B cell (primary cell): ENCODE results near the gene COPS4. TPM values are rescaled to one million over a fixed set of nuclear protein-coding genes. Genes with fewer than 3 reads are reported as not detected.

Source experiments
- ATAC-seq: fragments of 200-7000 bp; cut with Tn5 transposase; one replicate; pipeline ENCODE4 v1.10.0; 2021; ENCODE audit warnings: low read depth, mild to moderate bottlenecking, moderate number of reproducible peaks, moderate library complexity
- CTCF ChIA-PET: fragments of 350-600 bp; sonication (Branson Sonifier 250); formaldehyde crosslinking; loops from one replicate; lab custom pipeline; 2021; ENCODE audit warnings: antibody characterized with exemption, inconsistent platforms; lab: Charles Lee
- POLR2A ChIA-PET: fragments of 350-600 bp; sonication (Branson Sonifier 250); formaldehyde crosslinking; loops from one replicate; lab custom pipeline; 2021; ENCODE audit warnings: antibody characterized with exemption; lab: Charles Lee
- DNase-seq: peaks from one replicate; pipeline ENCODE4 v3.0.0; 2013
- H2AFZ ChIP-seq: 2 replicates; pipeline ENCODE4 v1.6.1; 2012; ENCODE audit warnings: mild to moderate bottlenecking, low read depth, low read length; ENCODE audit not compliant: insufficient read depth, poor library complexity, severe bottlenecking
- H3K27ac ChIP-seq, 2 donors: 1 replicate in 1 of 2; 2 replicates in 1 of 2; pipeline ENCODE4 v1.5.1; 2012 to 2013; ENCODE audit warnings: low read length in 2 of 2, mild to moderate bottlenecking in 2 of 2, moderate library complexity in 1 of 2
- H3K27me3 ChIP-seq, 4 experiments: fragments of 200-600 bp in 1 of 4; sonication (generic) in 1 of 4; replicated peaks in 1 of 4; 1 replicate in 2 of 4; 2 replicates in 2 of 4; pipeline versions ENCODE4 v1.6.1 to v1.7.0; 2013 to 2016; ENCODE audit warnings: low read length in 3 of 4, mild to moderate bottlenecking in 2 of 4, mixed read lengths in 1 of 4, moderate library complexity in 1 of 4; ENCODE audit not compliant: insufficient read depth in 4 of 4, control insufficient read depth in 3 of 4; ENCODE audit errors: control extremely low read depth in 1 of 4
- H3K36me3 ChIP-seq, 2 experiments: replicated peaks in 1 of 2; 1 replicate in 1 of 2; 2 replicates in 1 of 2; pipeline versions ENCODE4 v1.6.1 to v1.7.1; 2013; ENCODE audit warnings: low read length in 1 of 2; ENCODE audit not compliant: insufficient read depth in 2 of 2, control insufficient read depth in 1 of 2; ENCODE audit errors: control extremely low read depth in 1 of 2, extremely low read depth in 1 of 2
- H3K4me1 ChIP-seq, 2 donors: fragments of 200-600 bp in 1 of 2; sonication (generic) in 1 of 2; 1 replicate in 1 of 2; 2 replicates in 1 of 2; pipeline versions ENCODE4 v1.5.1 to v1.6.1; 2013 to 2017; ENCODE audit warnings: low read length in 2 of 2; ENCODE audit not compliant: control insufficient read depth in 2 of 2, insufficient read depth in 2 of 2
- H3K4me2 ChIP-seq: replicated peaks from 2 replicates; pipeline ENCODE3; 2012; ENCODE audit warnings: mild to moderate bottlenecking, low read depth, low read length; ENCODE audit not compliant: poor library complexity, severe bottlenecking
- H3K4me3 ChIP-seq, 5 experiments: fragments of 200-600 bp in 1 of 5; sonication (generic) in 1 of 5; 1 replicate in 3 of 5; 2 replicates in 2 of 5; pipeline versions ENCODE4 v1.5.1 to v1.7.0; 2011 to 2016; ENCODE audit warnings: low read length in 4 of 5, mild to moderate bottlenecking in 4 of 5, low read depth in 2 of 5, control low read depth in 1 of 5, moderate library complexity in 1 of 5; ENCODE audit not compliant: insufficient read depth in 1 of 5; ENCODE audit errors: control extremely low read depth in 1 of 5, extremely low read depth in 1 of 5
- H3K79me2 ChIP-seq: fragments of 200-600 bp; sonication (generic); one replicate; pipeline ENCODE4 v1.6.0; 2016; ENCODE audit warnings: low read length; ENCODE audit not compliant: control insufficient read depth, insufficient read depth
- H3K9ac ChIP-seq: fragments of 200-600 bp; sonication (generic); 2 replicates; pipeline ENCODE4 v1.6.1; 2017; ENCODE audit warnings: mild to moderate bottlenecking, low read length, moderate library complexity
- H3K9me3 ChIP-seq, 3 donors: one replicate each; pipeline versions ENCODE4 v1.6.1 to v1.7.1; 2013; ENCODE audit warnings: low read length in 2 of 3; ENCODE audit not compliant: control insufficient read depth in 2 of 3, insufficient read depth in 1 of 3; ENCODE audit errors: control extremely low read depth in 1 of 3
- H4K20me1 ChIP-seq: 2 replicates; pipeline ENCODE4 v1.6.0; 2012; ENCODE audit warnings: mild to moderate bottlenecking, low read length; ENCODE audit not compliant: insufficient read depth, control insufficient read depth, poor library complexity, severe bottlenecking
- H3K27ac Mint-ChIP-seq: one replicate; pipeline ENCODE4 v1.8.0; 2021; ENCODE audit warnings: mixed read lengths
- H3K27me3 Mint-ChIP-seq: one replicate; pipeline ENCODE4 v1.8.0; 2021; ENCODE audit warnings: mixed read lengths
- H3K4me1 Mint-ChIP-seq: one replicate; pipeline ENCODE4 v1.8.0; 2021; ENCODE audit warnings: mixed read lengths
- H3K4me3 Mint-ChIP-seq: one replicate; pipeline ENCODE4 v1.8.0; 2021; ENCODE audit warnings: mixed read lengths
- H3K9me3 Mint-ChIP-seq: one replicate; pipeline ENCODE4 v1.8.0; 2022; ENCODE audit warnings: mixed read lengths; ENCODE audit not compliant: insufficient read depth
- EZH2 ChIP-seq: IDR thresholded peaks from 2 replicates; pipeline ENCODE4 v1.6.1; 2012; ENCODE audit warnings: borderline replicate concordance, low read depth, mild to moderate bottlenecking, moderate library complexity, low read length; ENCODE audit not compliant: insufficient read depth, poor library complexity, severe bottlenecking
- WGBS: methylation state at CpG from one replicate; pipeline ENCODE4 v1.1.5; 2013; ENCODE audit warnings: missing lambda C conversion rate; ENCODE audit not compliant: insufficient coverage; 5-methylcytosine and 5-hydroxymethylcytosine counted together
- intact Hi-C: fragments of 100-400 bp; cut with micrococcal nuclease; formaldehyde crosslinking; loops from one replicate; pipeline ENCODE4 v1.10.0; 2022
- polyA plus RNA-seq: library from polyadenylated mRNA; depleted of rRNA; stranded (reverse); fragments of >200 nt; gene quantifications from 2 replicates; pipeline ENCODE4 v1.2.3, GENCODE V29; 2012
- total RNA-seq, 2 donors: library from RNA; stranded (reverse); fragments of 120-200 nt in 1 of 2; gene quantifications; 1 replicate in 1 of 2; 2 replicates in 1 of 2; pipeline versions ENCODE4 v1.2.3 to v1.2.4, GENCODE V29; 2013 to 2022
- TF ChIP-seq, protein P1 (sequence below): fragments of 200-600 bp; IDR thresholded peaks from one replicate; pipeline ENCODE4 v1.8.0; 2022; ENCODE audit warnings: antibody characterized with exemption, mild to moderate bottlenecking

The COPS4 gene
- total and polyA plus RNA-seq, 2 donors (not counting 1 experiment from before 2014, with no cell fraction given): 12.0 to 24.5 TPM

- H3K9me3 Mint-ChIP-seq: peaks cover 5% of the 10 kb centered on the region
- no peaks in the 10 kb centered on the region for H3K9me3 ChIP-seq
- no peak overlapping the region for H3K4me3 Mint-ChIP-seq
- TF ChIP-seq, protein P1, sequence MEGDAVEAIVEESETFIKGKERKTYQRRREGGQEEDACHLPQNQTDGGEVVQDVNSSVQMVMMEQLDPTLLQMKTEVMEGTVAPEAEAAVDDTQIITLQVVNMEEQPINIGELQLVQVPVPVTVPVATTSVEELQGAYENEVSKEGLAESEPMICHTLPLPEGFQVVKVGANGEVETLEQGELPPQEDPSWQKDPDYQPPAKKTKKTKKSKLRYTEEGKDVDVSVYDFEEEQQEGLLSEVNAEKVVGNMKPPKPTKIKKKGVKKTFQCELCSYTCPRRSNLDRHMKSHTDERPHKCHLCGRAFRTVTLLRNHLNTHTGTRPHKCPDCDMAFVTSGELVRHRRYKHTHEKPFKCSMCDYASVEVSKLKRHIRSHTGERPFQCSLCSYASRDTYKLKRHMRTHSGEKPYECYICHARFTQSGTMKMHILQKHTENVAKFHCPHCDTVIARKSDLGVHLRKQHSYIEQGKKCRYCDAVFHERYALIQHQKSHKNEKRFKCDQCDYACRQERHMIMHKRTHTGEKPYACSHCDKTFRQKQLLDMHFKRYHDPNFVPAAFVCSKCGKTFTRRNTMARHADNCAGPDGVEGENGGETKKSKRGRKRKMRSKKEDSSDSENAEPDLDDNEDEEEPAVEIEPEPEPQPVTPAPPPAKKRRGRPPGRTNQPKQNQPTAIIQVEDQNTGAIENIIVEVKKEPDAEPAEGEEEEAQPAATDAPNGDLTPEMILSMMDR: no peak
- TF ChIP-seq EZH2: no peak
- no peaks in the 10 kb centered on the region for H3K27me3 Mint-ChIP-seq
- ATAC-seq: no peak
- no peaks in the 10 kb centered on the region for H4K20me1 ChIP-seq
- no peak overlapping the region for H3K27ac ChIP-seq
- H3K4me1 ChIP-seq: peaks cover 10 to 11% of the 10 kb centered on the region in 2 donors
- no peak overlapping the region for H3K27ac Mint-ChIP-seq
- CTCF ChIA-PET: no interaction called here
- POLR2A ChIA-PET: no interaction called here
- no CpG with 5 or more reads among the region's 2 CpGs for WGBS
- intact Hi-C loops: no loop called here
- H3K4me2 ChIP-seq: no peak overlapping the region
- H2AFZ ChIP-seq: no peak overlapping the region
- peaks cover 54% of the 10 kb centered on the region for H3K79me2 ChIP-seq
- no peak overlapping the region for H3K9ac ChIP-seq
- H3K27me3 ChIP-seq: no peaks in the 10 kb centered on the region
- peaks cover 0 to 6% of the 10 kb centered on the region in 2 experiments for H3K36me3 ChIP-seq
- peaks cover 13% of the 10 kb centered on the region for H3K4me1 Mint-ChIP-seq
- no peak for DNase-seq
- H3K4me3 ChIP-seq: no peak overlapping the region
These were observed 46.6 kb upstream of the COPS4 start for GRCh38 chr4:82988323-82988832.

DNA sequence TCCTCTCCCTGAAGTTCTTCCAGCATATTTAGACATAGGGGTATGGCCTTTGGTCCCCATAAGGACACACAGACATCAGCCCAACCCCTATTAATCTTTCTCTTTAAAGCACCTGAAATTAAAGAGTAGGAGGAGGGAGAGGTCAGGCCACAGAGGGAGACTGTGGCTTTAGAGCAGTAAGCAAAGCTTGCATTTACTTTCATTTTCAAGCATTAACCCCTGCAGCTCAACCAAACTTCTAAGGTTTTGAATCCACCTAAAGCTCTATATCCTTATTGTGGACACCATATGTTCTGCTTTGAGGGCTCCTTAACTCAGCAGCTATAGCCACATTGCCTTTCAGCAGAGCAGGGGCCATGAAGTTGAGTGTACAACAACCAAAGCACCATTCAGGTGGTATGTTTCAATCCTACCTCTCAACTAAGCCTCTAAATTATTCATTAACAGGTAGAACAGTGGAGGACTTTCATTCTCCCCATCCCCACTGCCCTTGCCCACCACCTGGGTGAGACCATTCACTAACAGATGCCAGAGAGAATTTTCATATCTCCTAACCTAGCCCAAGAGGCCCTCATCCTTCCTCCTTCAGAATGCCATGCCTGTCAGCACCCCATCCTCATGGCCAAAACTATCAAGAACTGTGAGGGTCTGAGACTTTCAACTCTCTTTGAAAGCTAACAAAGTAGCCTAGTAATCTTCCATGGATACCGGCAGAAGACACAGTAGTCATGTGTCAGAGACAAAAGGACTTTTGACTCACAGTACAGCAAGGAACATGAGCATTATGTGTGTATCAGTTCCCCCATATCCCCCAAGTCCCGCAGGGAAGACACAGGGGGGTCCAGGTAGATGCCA is 45.2 kb upstream of the COPS4 start:
- Histone ChIP-seq H3K9ac (no peak overlapping the region), H4K20me1 (no peaks in the 10 kb centered on the region), H3K27me3 (no peaks in the 10 kb centered on the region), H3K4me2 (peak overlapping the region; percentile 41), H3K4me1 (peaks cover 10 to 11% of the 10 kb centered on the region in 2 donors), H3K27ac (peak overlapping the region in 1 of 2 donors; percentile 13), H3K36me3 (no peaks in the 10 kb centered on the region), H3K79me2 (peaks cover 67% of the 10 kb centered on the region), H3K4me3 (no peak overlapping the region), H2AFZ (peak overlapping the region; percentile 1), H3K9me3 (no peaks in the 10 kb centered on the region)
- Mint-ChIP-seq H3K27ac (peak overlapping the region; percentile 38), H3K27me3 (no peaks in the 10 kb centered on the region), H3K4me3 (no peak overlapping the region), H3K4me1 (peaks cover 13% of the 10 kb centered on the region), H3K9me3 (peaks cover 5% of the 10 kb centered on the region)
- intact Hi-C loops: no loop called here
- POLR2A ChIA-PET: no interaction called here
- DNase-seq (peak; percentile 13), ATAC-seq (no peak)
- CTCF ChIA-PET: no interaction called here
- no peak for TF ChIP-seq EZH2
- TF ChIP-seq, protein P1: no peak
- no CpG with 5 or more reads among the region's 2 CpGs for WGBS
